Retinal pigment epithelial cell (primary cell): ENCODE measurements around the gene GPALPP1.
A peak's percentile ranks its signal among the peaks of the same experiment; 100 is the strongest.
"Not testable (repeated sequence)": the region's sequence is repeated elsewhere in the genome, so short reads cannot be mapped to it uniquely, and the experiment has no call there.

Experiments used
- DNase-seq: peaks from one replicate; pipeline ENCODE4 v3.0.0-alpha.2; 2010; ENCODE audit warnings: low read depth
- H3K4me3 ChIP-seq: 2 replicates; pipeline ENCODE4 v1.5.1; 2011; ENCODE audit warnings: mild to moderate bottlenecking, low read length, control low read depth, moderate library complexity
- TF ChIP-seq, protein P1 (sequence below): conservative IDR thresholded peaks from 2 replicates; pipeline ENCODE4 v1.5.1; 2011; ENCODE audit warnings: low read depth, low read length, control low read depth, inconsistent platforms

The GPALPP1 gene, protein sequence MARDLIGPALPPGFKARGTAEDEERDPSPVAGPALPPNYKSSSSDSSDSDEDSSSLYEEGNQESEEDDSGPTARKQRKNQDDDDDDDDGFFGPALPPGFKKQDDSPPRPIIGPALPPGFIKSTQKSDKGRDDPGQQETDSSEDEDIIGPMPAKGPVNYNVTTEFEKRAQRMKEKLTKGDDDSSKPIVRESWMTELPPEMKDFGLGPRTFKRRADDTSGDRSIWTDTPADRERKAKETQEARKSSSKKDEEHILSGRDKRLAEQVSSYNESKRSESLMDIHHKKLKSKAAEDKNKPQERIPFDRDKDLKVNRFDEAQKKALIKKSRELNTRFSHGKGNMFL

DNA sequence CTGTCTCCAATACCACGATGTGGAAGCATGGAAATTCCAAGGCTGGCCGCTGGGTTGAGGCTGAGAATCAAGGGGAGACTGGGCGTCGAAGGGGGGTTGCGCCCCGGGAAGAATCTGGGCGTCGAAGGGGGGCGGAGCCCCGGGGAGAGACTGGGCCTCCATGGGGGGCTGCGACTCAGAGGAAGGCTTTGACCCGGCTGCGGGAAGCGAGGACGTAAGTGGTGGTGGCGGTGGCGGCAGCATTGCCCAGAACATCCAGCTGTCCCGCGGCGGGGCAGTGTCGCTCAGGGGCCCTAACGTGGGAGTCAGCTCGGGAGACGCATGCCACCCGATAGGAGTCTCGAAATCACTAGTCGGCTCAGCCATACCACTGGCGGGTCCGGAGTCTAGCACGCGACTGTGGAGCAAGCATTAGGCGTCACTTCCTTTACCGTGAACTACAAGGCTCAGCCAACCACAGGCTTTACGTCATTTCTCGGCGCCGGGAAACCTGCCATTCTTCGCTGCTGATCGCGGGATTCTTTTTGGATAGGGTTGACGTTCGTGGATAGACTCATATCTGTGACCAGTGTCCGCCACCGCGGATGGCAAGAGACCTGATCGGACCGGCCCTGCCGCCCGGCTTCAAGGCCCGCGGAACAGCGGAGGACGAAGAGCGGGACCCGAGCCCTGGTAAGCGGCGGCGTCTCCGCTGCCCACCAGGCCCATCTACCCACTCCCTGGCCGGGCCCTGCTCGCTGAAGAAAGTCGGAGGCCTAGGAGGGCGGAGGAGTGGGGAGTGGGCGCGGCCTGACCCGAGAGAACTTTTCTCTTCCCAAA is at the start of gene GPALPP1, which contains the start of gene NUFIP1:
Gene GPALPP1, plus strand, starts transcription at position 468 of the 819 bp plus-strand sequence. Its CDS starts 117 bp downstream, at position 585.
Gene NUFIP1, minus strand, starts transcription at position 401 of the 819 bp plus-strand sequence. Its CDS starts 35 bp downstream, at position 366.
- DNase-seq: peak; percentile 82
- H3K4me3 ChIP-seq: peak within 1 kb of the TSS; percentile 95
- TF ChIP-seq, protein P1, sequence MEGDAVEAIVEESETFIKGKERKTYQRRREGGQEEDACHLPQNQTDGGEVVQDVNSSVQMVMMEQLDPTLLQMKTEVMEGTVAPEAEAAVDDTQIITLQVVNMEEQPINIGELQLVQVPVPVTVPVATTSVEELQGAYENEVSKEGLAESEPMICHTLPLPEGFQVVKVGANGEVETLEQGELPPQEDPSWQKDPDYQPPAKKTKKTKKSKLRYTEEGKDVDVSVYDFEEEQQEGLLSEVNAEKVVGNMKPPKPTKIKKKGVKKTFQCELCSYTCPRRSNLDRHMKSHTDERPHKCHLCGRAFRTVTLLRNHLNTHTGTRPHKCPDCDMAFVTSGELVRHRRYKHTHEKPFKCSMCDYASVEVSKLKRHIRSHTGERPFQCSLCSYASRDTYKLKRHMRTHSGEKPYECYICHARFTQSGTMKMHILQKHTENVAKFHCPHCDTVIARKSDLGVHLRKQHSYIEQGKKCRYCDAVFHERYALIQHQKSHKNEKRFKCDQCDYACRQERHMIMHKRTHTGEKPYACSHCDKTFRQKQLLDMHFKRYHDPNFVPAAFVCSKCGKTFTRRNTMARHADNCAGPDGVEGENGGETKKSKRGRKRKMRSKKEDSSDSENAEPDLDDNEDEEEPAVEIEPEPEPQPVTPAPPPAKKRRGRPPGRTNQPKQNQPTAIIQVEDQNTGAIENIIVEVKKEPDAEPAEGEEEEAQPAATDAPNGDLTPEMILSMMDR: no peak

DNA sequence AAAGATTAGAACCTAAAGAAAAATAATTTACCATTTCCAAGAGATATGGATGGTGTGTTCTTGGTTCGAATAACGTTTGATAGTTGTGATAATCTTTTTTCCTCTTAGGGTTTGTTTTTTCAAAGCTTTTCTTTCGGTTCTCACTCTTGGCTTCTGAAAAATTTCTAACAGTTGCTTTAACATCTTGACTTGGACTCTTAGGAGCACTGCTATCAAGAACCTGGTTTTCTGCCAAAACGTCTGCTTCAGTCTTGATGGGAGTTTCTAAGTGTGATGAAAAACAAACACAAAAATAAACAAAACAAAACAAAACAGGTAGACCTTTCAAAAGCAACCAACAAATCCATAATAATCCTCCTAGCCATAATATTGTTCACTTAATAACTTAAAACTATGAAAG is 45.9 kb upstream of the GPALPP1 start:
- H3K4me3 ChIP-seq, DNase-seq: not testable (repeated sequence)

DNA sequence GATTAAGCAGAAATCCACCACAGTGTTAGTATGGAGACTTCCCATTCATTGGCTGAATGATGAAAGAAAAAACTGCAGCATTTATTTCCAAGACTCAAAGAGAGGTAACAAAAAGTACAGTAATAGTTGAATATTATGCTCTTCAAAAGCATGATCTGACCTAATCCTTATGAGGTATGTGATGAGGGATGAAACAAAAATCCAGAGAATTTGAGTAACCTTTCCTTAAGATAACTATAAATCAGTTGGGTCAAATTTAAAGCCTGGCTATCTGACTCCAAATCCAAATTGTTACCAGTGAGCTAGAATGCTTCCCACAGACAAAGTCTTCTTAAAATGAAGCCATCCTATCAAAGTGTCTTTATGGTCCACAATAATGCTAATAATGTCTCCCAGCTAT is 38.2 kb upstream of the GPALPP1 start:
- H3K4me3 ChIP-seq: no peak overlapping the region
- TF ChIP-seq, protein P1: no peak
- DNase-seq: no peak

DNA sequence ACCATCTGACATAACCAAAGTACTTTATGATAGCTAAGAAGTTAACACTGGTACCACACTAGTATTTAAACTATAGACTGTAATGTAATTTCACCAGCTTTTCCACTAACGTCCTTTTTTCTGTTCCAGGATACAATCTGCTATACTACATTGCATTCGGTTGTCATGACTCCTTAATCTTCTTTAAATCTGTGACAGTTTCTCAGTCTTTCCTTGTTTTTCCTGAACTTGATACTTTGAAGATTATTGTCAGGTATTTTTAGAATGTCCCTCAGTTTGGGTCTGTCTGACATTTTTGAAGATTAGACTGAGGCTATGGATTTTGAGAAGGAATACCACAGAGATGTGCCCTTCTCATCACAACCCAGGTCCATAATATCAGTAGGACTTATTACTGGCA is 36.7 kb upstream of the GPALPP1 start:
- no peak for DNase-seq
- TF ChIP-seq, protein P1: no peak
- H3K4me3 ChIP-seq: no peak overlapping the region

- TF ChIP-seq, protein P1: no peak
- no peak for DNase-seq
- no peak overlapping the region for H3K4me3 ChIP-seq
Observed at GRCh38 chr13:44954224-44954623, 35.1 kb upstream of the GPALPP1 start.

- no peak for DNase-seq
- no peak overlapping the region for H3K4me3 ChIP-seq
- TF ChIP-seq, protein P1: no peak
Observed at GRCh38 chr13:44955406-44955805, 33.9 kb upstream of the GPALPP1 start.

GRCh38 chr13:44961997-44962396 is 27.3 kb upstream of the GPALPP1 start:
- no peak for DNase-seq
- TF ChIP-seq, protein P1: no peak
- no peak overlapping the region for H3K4me3 ChIP-seq
